Nasal cavity respiratory epithelium epithelial cell of viscerocranial mucosa (primary cell): Measurements from ENCODE around the gene BEND4. TPM values are rescaled to one million over a fixed set of nuclear protein-coding genes. Genes with fewer than 3 reads are reported as not detected.

Experiments used
- total RNA-seq: library from RNA; depleted of rRNA; stranded (reverse); fragments of >200 nt; gene quantifications from 2 replicates; pipeline ENCODE4 v1.2.3, GENCODE V29; 2014

Gene BEND4
- total RNA-seq = not detected in 2 replicates

GRCh38 chr4:42152507-42153504 is at the start of gene BEND4:
Gene BEND4, minus strand, starts transcription at chr4:42152655. Its CDS starts 512 bp downstream, at chr4:42152143.

Other genes with a start within 250 kb of the BEND4 start
- 119 and 155 TPM in 2 replicates for gene TMEM33, start 217.2 kb downstream of the BEND4 start, total RNA-seq
- 0.34 and 0.36 TPM in 2 replicates for gene DCAF4L1, start 170.9 kb downstream of the BEND4 start, total RNA-seq
- 49.2 and 69.7 TPM in 2 replicates for gene SLC30A9, start 162.1 kb downstream of the BEND4 start, total RNA-seq
- gene SHISA3, start 244.8 kb upstream of the BEND4 start, total RNA-seq = not detected in 2 replicates